HG03565 (cell line): ENCODE measurements around the gene NKIRAS1.
A peak's percentile ranks its signal among the peaks of the same experiment; 100 is the strongest.

Source experiments
- ATAC-seq: cut with Tn5 transposase; IDR thresholded peaks from one replicate; pipeline ENCODE4 v1.9.1; 2021; ENCODE audit warnings: mild to moderate bottlenecking, moderate library complexity; ENCODE audit not compliant: unreplicated experiment

Gene NKIRAS1

GRCh38 chr3:23916886-23917678, at the start of gene NKIRAS1, which contains the start of gene RPL15:
Gene NKIRAS1 (minus strand): TSS chr3:23916990. CDS start chr3:23910904, 6,086 bp downstream.
Gene RPL15 (plus strand): TSS chr3:23917132. CDS start chr3:23917860, 728 bp downstream.
- ATAC-seq: peak; percentile 91

GRCh38 chr3:23966328-23966727, 49.5 kb upstream of the NKIRAS1 start:
- no peak for ATAC-seq

GRCh38 chr3:23964537-23965235, 47.9 kb upstream of the NKIRAS1 start:
- no peak for ATAC-seq

- ATAC-seq: no peak
Observed at GRCh38 chr3:23961913-23962312, 45.1 kb upstream of the NKIRAS1 start.

GRCh38 chr3:23961066-23961465, 44.3 kb upstream of the NKIRAS1 start:
- no peak for ATAC-seq

- no peak for ATAC-seq
Observed at GRCh38 chr3:23960649-23961048, 43.9 kb upstream of the NKIRAS1 start.

- no peak for ATAC-seq
Observed at GRCh38 chr3:23959135-23959900, 42.5 kb upstream of the NKIRAS1 start.

- ATAC-seq: no peak
Observed at GRCh38 chr3:23956701-23957100, 39.9 kb upstream of the NKIRAS1 start.

GRCh38 chr3:23954144-23954543, 37.4 kb upstream of the NKIRAS1 start:
- no peak for ATAC-seq

GRCh38 chr3:23953523-23953922, 36.7 kb upstream of the NKIRAS1 start:
- no peak for ATAC-seq

GRCh38 chr3:23952646-23953045, 35.9 kb upstream of the NKIRAS1 start:
- ATAC-seq: peak; percentile 31

- ATAC-seq: peak; percentile 20
Observed at GRCh38 chr3:23950293-23950692, 33.5 kb upstream of the NKIRAS1 start.

- peak; percentile 16 for ATAC-seq
Observed at GRCh38 chr3:23949784-23950183, 33.0 kb upstream of the NKIRAS1 start.

- ATAC-seq: no peak
Observed at GRCh38 chr3:23948761-23949160, 32.0 kb upstream of the NKIRAS1 start.

- ATAC-seq: peak; percentile 60
Observed at GRCh38 chr3:23945913-23946687, 29.3 kb upstream of the NKIRAS1 start.

GRCh38 chr3:23945663-23945912, 28.8 kb upstream of the NKIRAS1 start:
- no peak for ATAC-seq

GRCh38 chr3:23944861-23945662, 28.3 kb upstream of the NKIRAS1 start, which contains the start of gene NR1D2:
Gene NR1D2 (plus strand): TSS chr3:23945286. CDS start chr3:23945579, 293 bp downstream.
- ATAC-seq: peak; percentile 32

- ATAC-seq: no peak
Observed at GRCh38 chr3:23944007-23944783, 27.4 kb upstream of the NKIRAS1 start.

- ATAC-seq: no peak
Observed at GRCh38 chr3:23942546-23942945, 25.8 kb upstream of the NKIRAS1 start.
